CD4-positive, alpha-beta T cell treated with Interleukin-15 for 1 hour (primary cell): ENCODE results near the gene GPR152.
A peak's percentile ranks its signal among the peaks of the same experiment; 100 is the strongest.
"Not testable (repeated sequence)": the region's sequence is repeated elsewhere in the genome, so short reads cannot be mapped to it uniquely, and the experiment has no call there.

Experiments
- DNase-seq: peaks from one replicate; pipeline ENCODE4 v3.0.0-alpha.2; 2020

The GPR152 gene

DNA sequence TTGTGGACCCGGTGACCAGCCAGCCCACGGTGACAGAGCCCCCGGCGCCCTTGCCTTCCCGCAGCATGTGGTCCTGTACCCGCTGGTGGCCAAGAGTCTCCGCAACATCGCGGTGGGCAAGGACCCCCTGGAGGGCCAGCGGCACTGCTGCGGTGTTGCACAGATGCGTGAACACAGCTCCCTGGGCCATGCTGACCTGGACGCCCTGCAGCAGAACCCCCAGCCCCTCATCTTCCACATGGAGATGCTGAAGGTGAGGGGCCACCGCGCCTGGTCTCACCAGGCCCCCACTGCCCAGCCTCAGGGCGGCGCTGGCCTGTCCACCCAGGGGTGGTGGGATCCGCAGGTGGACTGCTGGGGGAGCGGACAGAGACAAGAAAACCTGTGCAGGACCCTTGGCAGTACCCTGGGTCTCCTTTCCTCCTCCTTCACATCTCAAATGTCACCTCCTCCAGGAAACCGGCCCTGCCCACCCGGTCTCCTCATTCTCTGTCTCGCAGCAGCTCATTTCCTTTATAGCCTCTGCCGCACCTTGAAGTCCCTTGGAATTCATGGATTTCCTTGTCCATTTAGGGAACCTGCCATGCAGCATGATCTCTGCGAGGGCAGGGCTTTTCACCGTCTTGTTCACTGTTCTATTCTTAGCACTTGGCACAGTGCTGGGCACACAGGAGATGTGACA is 36.8 kb upstream of the GPR152 start:
- DNase-seq: no peak

GRCh38 chr11:67486481-67487195 is 34.1 kb upstream of the GPR152 start:
- no peak for DNase-seq

DNA sequence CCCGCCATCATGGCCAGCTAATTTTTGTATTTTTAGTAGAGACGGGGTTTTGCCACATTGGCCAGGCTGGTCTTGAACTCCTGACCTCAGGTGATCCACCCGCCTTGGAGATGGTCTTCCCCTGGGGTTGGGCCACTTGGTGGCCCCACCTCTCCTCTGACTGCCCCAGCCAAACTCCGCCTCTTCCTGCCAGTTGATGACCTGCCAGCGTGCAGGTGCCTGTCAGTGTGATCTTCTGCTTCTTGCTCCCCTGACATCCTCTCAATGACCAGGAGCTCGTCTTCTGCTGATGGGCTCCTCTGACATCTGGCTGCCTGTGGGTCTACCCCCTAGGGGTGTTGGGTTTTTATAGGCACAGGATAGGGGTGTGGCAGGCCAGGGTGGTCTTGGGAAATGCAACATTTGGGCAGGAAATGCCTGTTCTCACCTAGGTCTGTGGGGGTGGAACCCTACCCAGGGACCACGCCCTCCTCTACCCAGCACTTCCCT is 33.4 kb upstream of the GPR152 start:
- peak; percentile 72 for DNase-seq

GRCh38 chr11:67484847-67485311 is 32.4 kb upstream of the GPR152 start:
- DNase-seq: peak; percentile 71

DNA sequence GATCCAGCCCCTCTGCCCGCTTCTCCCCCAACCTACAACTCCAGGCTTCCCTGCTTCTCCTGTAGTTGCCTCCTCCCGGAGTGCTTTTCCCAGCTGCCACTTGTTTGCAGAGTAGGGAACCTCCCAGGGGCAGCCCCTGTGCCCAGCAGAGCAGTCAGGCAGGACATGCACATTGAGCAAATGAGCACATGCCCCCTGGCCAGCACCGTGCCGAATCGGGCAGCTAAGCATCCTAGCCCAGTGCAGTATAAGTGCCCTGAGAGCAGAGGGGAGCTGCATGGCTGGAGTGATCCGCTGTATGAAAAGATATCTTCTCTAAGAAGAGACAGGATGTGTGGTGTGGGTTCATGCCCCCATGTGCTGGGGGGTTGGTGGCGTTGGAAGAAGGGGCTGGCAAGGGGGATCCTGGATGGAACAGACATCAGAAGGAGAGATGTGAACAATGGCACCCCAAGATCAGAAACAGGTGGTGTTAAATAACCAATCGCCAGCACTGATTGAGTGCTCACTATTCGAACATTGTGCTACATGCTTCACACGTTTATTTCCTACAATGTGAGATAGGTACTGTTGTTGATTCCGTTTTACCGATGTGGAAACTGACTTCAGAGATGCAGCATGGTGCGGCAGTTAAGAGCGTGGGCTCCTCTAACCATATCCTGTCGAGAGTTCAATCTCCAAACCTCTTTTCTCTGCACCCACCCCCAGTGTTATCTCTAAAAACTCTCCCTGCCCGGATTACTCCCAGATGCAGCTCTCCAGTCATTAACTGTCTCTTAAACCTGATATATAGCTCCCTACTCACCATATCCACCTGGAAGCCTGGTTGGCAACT is 31.5 kb upstream of the GPR152 start:
- no peak for DNase-seq

DNA sequence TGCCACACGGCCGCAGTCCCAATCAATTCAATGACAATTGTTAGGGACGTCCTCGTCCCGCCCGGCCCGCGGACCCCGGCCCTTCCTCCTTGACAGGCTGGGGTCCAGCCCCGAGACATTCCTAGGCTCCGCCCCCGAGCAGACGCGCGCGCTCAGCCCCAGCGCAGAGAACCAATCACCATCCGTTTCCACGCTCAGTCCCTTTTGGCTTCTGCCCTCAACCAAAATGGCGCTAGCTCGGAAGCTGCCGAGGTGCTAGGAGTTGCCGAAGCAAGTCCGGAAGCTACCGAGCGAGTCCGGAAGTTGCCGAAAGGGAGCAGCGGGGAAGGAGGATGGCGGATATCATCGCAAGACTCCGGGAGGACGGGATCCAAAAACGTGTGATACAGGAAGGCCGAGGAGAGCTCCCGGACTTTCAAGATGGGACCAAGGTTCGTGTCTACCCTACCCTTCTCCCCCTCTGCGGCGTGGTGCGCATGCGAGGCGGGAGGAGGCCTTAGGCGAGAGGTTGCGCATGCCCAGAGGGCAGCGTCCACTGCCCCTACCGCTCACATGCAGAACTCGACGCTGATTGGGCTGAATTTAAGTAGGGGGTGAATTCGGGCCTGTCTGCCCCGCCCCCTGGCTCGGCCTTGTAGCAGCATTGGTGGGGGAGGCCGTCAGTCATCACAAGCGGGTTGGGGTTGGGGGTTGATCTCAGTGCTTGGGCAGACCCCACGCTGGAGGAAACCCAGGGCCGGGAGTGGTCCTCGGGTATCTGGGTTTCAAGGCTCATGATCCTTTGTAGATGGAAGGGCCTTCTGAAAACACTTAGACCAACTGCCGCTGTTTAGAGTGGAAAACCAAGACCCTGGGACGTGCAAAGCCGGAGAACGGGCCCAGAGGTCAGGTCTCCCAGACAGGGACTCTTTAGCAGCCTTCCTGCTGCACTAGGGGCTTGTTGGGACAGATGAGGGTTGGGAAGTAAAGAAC is 30.6 kb upstream of the GPR152 start, which contains the start of gene AIP:
TSS of gene AIP (plus strand) at position 200 of the 972 bp plus-strand sequence. CDS start at position 333, 133 bp downstream.
- peak; percentile 97 for DNase-seq

DNA sequence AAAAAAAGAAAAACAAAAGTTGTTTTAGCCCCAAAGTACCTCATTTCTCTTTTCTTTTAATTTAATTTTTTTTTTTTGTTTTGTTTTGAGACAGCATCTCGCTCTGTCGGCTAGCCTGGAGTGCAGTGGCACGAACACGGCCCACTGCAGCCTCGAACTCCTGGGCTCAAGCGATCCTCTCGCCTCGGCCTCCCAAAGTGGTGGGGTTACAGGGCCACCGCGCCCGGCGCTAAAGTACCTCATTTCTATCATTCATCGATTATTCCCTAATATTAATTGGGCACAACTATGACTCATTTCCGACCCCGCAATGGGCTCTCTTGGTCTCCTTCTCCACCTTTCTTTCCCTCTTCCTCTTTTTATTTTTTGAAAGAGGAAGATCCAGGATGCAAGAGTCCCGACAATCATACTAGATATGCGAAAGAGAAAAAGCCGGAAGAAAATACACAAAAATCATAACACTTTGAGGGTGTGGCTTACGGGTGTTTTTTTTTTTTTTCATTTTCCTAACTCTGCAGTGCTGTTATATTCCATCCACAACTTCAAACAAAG is 29.8 kb upstream of the GPR152 start:
- DNase-seq: no peak

DNA sequence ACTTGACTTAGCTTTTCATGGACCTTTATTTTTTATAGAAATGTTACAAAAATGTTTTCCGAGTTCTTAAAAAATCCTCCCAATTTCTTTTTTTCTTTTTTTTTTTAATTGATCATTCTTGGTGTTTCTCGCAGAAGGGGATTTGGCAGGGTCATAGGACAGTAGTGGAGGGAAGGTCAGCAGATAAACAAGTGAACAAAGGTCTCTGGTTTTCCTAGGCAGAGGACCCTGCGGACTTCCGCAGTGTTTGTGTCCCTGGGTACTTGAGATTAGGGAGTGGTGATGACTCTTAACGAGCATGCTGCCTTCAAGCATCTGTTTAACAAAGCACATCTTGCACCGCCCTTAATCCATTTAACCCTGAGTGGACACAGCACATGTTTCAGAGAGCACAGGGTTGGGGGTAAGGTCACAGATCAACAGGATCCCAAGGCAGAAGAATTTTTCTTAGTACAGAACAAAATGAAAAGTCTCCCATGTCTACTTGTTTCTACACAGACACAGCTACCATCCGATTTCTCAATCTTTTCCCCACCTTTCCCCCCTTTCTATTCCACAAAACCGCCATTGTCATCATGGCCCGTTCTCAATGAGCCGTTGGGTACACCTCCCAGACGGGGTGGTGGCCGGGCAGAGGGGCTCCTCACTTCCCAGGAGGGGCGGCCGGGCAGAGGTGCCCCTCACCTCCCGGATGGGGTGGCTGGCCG is 25.0 kb upstream of the GPR152 start:
- DNase-seq: not testable (repeated sequence)

GRCh38 chr11:67476692-67477091 is 24.2 kb upstream of the GPR152 start:
- DNase-seq: not testable (repeated sequence)

- DNase-seq: no peak
These were observed 20.4 kb upstream of the GPR152 start for GRCh38 chr11:67472882-67473281.

DNA sequence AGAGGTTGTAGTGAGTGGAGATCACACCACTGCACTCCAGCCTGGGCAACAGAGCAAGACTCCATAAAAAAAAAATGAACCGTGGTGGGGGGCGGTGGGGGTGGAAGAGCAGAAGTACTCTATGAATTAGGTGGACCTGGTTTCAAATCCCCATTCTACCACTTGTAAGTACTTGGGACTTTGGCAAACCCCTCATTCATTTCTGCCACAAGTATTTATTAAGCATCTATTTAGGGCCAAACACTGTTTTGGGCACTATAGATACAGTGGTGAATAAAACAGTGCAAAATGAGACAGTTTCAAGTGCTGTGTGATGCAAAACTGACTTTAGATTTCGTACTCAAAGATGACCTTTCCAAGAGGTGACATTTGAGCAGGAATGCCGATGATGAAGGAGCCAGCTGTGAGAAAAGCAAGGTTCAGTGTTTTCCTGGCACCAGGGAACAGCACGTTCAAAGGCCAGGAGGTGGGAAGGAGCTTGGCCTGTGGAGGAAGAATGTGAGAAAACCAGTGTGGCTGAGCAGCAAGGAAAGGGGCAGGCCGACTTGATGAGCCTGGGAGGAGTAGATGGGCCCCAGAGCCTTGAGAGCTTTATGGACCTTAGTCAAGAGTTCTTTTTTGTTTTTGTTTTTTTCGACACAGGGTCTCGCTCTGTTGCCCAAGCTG is 17.9 kb upstream of the GPR152 start:
- DNase-seq: no peak

DNA sequence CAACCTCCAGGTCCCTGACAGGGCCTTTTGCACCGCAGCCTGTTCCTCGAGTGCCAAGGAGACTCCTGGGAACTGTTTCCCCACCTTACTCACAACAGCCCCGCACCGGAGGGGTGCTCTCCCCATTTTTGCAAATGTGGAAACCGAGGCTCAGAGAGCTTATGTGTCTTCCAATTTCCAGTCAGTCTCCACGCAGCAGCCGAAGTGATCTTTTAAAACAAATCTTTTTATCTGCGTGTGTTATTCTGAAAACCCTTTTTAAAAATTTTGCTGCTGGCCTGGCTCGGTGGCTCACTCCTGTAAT is 16.9 kb upstream of the GPR152 start:
- no peak for DNase-seq

GRCh38 chr11:67468759-67469507 is 16.4 kb upstream of the GPR152 start, which contains the start of gene TMEM134:
TMEM134 (minus strand) TSS chr11:67469251; CDS start chr11:67469192, 59 bp downstream.
- DNase-seq: peak; percentile 94

GRCh38 chr11:67468456-67468758 is 15.9 kb upstream of the GPR152 start:
- DNase-seq: no peak

DNA sequence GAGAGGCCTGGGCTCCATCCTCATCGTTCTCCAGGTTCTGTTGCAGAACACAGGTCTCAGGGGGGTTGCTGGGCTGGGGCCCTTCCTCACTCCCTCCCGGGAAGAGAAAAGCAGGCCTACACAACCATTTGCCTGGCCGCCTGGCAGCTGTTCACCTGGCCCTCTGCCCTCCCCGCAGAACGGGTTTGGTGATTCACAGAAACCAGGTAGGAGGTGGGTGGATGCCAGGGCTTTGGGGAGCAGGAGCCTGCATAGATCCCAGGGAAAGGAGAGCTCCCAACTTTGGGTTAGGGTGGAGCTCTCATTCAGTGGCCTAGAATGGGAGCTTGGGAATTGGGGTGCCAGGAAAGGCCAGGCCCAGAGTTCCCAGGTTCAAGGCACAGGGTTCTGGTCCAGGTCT is 15.5 kb upstream of the GPR152 start:
- DNase-seq: no peak

DNA sequence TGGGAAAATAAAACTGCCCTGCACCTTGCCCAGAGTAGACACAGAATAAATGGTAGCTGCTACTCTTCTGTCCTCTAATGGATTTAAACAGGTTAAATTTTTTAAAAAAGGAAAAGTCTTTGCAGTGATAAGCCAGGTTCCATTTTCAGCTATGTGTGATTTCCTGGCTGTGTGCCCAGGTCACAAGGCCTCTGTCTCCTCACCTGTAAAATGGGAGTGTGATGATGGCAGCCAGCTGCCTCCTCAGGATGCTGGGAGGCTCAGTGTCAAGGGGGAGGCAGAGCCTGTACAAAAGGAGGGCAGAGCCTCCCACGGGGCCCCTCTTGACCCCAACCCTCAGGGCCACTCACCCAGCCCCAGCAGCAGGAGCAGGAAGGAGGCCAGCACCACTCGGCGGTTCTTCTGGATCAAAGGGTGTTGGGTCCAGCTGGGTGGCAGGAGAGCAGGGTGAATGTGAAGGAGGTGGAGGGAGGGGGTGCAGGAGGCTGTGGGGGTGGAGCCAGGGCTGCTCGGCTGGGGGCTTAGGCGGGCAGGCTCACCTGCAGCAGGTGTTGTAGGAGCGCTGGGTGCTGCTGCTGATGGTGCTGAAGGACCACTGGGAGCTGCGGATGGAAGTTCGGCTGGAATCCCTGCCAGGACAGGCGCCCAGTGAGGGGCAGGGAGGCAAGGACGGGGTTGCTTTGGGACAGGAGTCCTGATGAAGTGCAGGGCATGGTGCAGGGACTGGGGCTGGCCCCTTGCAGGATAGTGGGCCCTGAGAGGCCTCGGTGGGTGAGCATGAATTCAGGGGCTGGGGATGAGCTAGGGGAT is 14.6 kb upstream of the GPR152 start:
- DNase-seq: no peak

DNA sequence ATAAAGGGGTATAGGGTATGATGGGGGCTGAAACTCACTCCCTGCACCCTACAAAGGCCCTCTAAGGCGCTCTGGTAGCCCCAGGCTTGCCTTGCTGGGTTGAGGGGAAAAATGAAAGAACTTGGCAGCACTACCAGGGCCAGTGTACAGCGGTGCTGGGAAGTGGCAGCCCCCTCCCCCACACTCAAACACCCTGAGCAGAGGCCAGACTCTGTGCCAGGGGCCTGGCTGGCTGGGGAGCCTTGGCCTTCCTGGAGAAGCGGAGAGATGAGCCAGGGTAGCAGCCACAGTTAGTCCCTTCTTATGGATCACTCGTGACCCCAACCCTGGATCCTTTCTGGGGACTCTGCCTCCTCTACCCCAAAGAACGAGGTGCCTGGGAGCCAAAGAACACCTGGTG is 13.8 kb upstream of the GPR152 start:
- DNase-seq: no peak

DNA sequence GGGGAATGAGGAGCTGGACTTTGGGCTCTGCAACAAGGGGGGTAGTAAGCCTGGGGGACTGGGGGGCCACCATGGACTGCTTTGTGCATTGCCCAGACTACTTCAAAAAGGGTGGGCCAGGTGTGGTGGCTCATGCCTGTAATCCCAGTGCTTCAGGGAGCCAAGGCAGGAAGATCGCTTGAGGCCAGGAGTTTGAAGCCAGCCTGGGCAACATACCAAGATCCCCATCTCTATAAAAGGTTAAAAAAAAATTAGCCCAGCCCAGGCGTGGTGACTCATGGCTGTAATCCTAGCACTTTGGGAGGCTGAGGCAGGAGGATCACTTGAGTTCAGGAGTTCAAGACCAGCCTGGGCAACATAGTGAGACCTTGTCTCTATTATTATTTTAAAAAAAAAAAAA is 13.0 kb upstream of the GPR152 start:
- not testable (repeated sequence) for DNase-seq

GRCh38 chr11:67465189-67465510 is 12.6 kb upstream of the GPR152 start:
- DNase-seq: no peak
